HepG2 (cell line): Measurements from ENCODE around the gene KDM3B. TPM values are rescaled to one million over a fixed set of nuclear protein-coding genes. Genes with fewer than 3 reads are reported as not detected.

Experiments used
- ATAC-seq: fragments of 200-7000 bp; cut with Tn5 transposase; 3 replicates; pipeline ENCODE4 v1.9.1; 2020; ENCODE audit warnings: mild to moderate bottlenecking, moderate library complexity
- BruUV-seq: library from RNA; stranded (reverse); fragments of 400-500 nt; replicated peaks from 2 replicates; lab custom pipeline; 2021; lab: Mats Ljungman, UMichigan
- CTCF ChIA-PET: fragments of 300-600 bp; formaldehyde crosslinking; extraction: SDS; loops from one replicate; lab custom pipeline; 2021; ENCODE audit warnings: low total read pairs, inconsistent platforms, low intra/inter-chr PET ratio; lab: Yijun Ruan, JAX
- POLR2A ChIA-PET: fragments of 350-600 bp; sonication (Branson Sonifier 250); formaldehyde crosslinking; loops from one replicate; lab custom pipeline; 2020; ENCODE audit warnings: antibody characterized with exemption, inconsistent platforms; lab: Yijun Ruan, JAX
- DNase-seq: peaks from one replicate; pipeline ENCODE4 v3.0.0-alpha.2; 2015; ENCODE audit warnings: low spot score
- FAIRE-seq: peaks from 3 replicates; lab custom pipeline; 2011; peaks lifted over from hg19 to GRCh38; lab: Jason Lieb, UNC
- H2AFZ ChIP-seq: one replicate; pipeline ENCODE4 v1.6.1; 2011; ENCODE audit warnings: low read length, inconsistent platforms
- H3K27ac ChIP-seq: fragments of 300-600 bp; 3 replicates; pipeline ENCODE4 v1.8.0; 2011; ENCODE audit warnings: mixed run types, mild to moderate bottlenecking, mixed read lengths, low read length, inconsistent platforms; ENCODE audit not compliant: insufficient read depth; ENCODE audit errors: extremely low read length
- H3K27me3 ChIP-seq, 2 experiments: fragments of 200-600 bp in 1 of 2; 2 replicates in 1 of 2; 3 replicates in 1 of 2; pipeline versions ENCODE4 v1.6.0 to v1.8.0; 2011; ENCODE audit warnings: low read length in 2 of 2, mild to moderate bottlenecking in 2 of 2, moderate library complexity in 2 of 2, inconsistent platforms in 1 of 2; ENCODE audit not compliant: insufficient read depth in 2 of 2, control insufficient read depth in 1 of 2
- H3K36me3 ChIP-seq, 2 experiments: fragments of 200-600 bp in 1 of 2; replicated peaks in 1 of 2; 2 replicates in 1 of 2; 3 replicates in 1 of 2; pipeline versions ENCODE4 v1.5.1 to v1.8.0; 2011; ENCODE audit warnings: low read length in 2 of 2, inconsistent platforms in 1 of 2; ENCODE audit not compliant: insufficient read depth in 2 of 2, control insufficient read depth in 1 of 2
- H3K4me1 ChIP-seq: 2 replicates; pipeline ENCODE4 v1.5.1; 2012; ENCODE audit warnings: low read length, inconsistent platforms; ENCODE audit not compliant: insufficient read depth
- H3K4me2 ChIP-seq: 2 replicates; pipeline ENCODE4 v1.6.0; 2011; ENCODE audit warnings: low read depth, low read length, inconsistent platforms
- H3K4me3 ChIP-seq, 3 experiments: fragments of 200-600 bp in 1 of 3; sonication (generic), shearing (Covaris generic) in 1 of 3; replicated peaks in 1 of 3; 2 replicates each; pipeline ENCODE4 v1.5.1; 2011 to 2016; ENCODE audit warnings: low read length in 3 of 3, inconsistent platforms in 2 of 3, low read depth in 2 of 3, mild to moderate bottlenecking in 2 of 3, control low read depth in 1 of 3, mixed read lengths in 1 of 3; ENCODE audit not compliant: insufficient read depth in 1 of 3
- H3K79me2 ChIP-seq: one replicate; pipeline ENCODE4 v1.6.1; 2011; ENCODE audit warnings: low read length, inconsistent platforms; ENCODE audit not compliant: insufficient read depth
- H3K9ac ChIP-seq: 2 replicates; pipeline ENCODE4 v1.6.0; 2011; ENCODE audit warnings: mild to moderate bottlenecking, low read depth, low read length, inconsistent platforms; ENCODE audit not compliant: insufficient read depth
- H3K9me3 ChIP-seq: 2 replicates; pipeline ENCODE4 v1.5.1; 2012; ENCODE audit warnings: mild to moderate bottlenecking, low read length
- H4K20me1 ChIP-seq: 2 replicates; pipeline ENCODE4 v1.6.0; 2011; ENCODE audit warnings: inconsistent platforms, mild to moderate bottlenecking, low read length, moderate library complexity; ENCODE audit not compliant: insufficient read depth
- PAWR ChIP-seq: sonication (generic); formaldehyde crosslinking; IDR thresholded peaks from 2 replicates; pipeline ENCODE4 v1.4.0; 2020; ENCODE audit warnings: missing genetic modification reagents, mild to moderate bottlenecking, borderline replicate concordance
- RARA ChIP-seq: IDR thresholded peaks from 2 replicates; pipeline ENCODE4 v1.6.1; 2016; ENCODE audit warnings: missing genetic modification reagents, missing compliant biosample characterization
- ZFP37 ChIP-seq: sonication (generic); formaldehyde crosslinking; IDR thresholded peaks from 2 replicates; pipeline ENCODE4 v1.4.0; 2020; ENCODE audit warnings: missing genetic modification reagents, borderline replicate concordance
- ZNF143 ChIP-seq: sonication (generic); formaldehyde crosslinking; IDR thresholded peaks from 2 replicates; pipeline ENCODE4 v1.4.0; 2020; ENCODE audit warnings: missing genetic modification reagents
- ZNF3 ChIP-seq: IDR thresholded peaks from 2 replicates; pipeline ENCODE4 v1.7.0; 2017; ENCODE audit warnings: inconsistent platforms
- WGBS: methylation state at CpG from one replicate; pipeline ENCODE4 v1.1.6; 2017; ENCODE audit warnings: low lambda C conversion rate; 5-methylcytosine and 5-hydroxymethylcytosine counted together
- in situ Hi-C: cut with HindIII; loops from 2 replicates; pipeline ENCODE4 v1.10.0; 2017; ENCODE audit warnings: low pct_unique_long_range_greater_than_20kb; ENCODE audit not compliant: extremely low pct_ligation_motif_present
- intact Hi-C: fragments of 100-400 bp; cut with micrococcal nuclease; formaldehyde crosslinking; loops from one replicate; pipeline ENCODE4 v1.10.0; 2022; ENCODE audit not compliant: unreplicated experiment
- polyA plus RNA-seq, 8 experiments: library from polyadenylated mRNA; depleted of rRNA in 3 of 8; stranded (reverse) in 7 of 8; unstranded in 1 of 8; fragments of >200 nt; fragmentation: Illumina TruSeq in 4 of 8; extraction: Trizol in 4 of 8; gene quantifications; 2 replicates each; pipeline versions ENCODE4 v1.2.1 to v1.2.3, GENCODE V29; 2011 to 2016; ENCODE audit warnings: low read depth in 4 of 8, missing spikeins in 1 of 8, mixed read lengths in 1 of 8; ENCODE audit not compliant: insufficient read depth in 1 of 8
- total RNA-seq, 5 experiments: library from RNA; depleted of rRNA; stranded (reverse); fragments of >200 nt; fragmentation: Illumina TruSeq; extraction: Trizol; gene quantifications; 2 replicates each; pipeline ENCODE4 v1.2.3, GENCODE V29; 2016; ENCODE audit warnings: low read depth in 1 of 5
- TF ChIP-seq, protein P1 (sequence below): sonication (generic); formaldehyde crosslinking; IDR thresholded peaks from 2 replicates; pipeline ENCODE4 v1.5.0; 2020; ENCODE audit warnings: mild to moderate bottlenecking, missing genetic modification reagents, moderate library complexity
- TF ChIP-seq, protein P2 (sequence below): sonication (generic); formaldehyde crosslinking; IDR thresholded peaks from 2 replicates; pipeline ENCODE4; 2020; ENCODE audit warnings: missing genetic modification reagents, mild to moderate bottlenecking, borderline replicate concordance
- TF ChIP-seq, protein P3 (sequence below): sonication (generic); formaldehyde crosslinking; IDR thresholded peaks from 2 replicates; pipeline ENCODE4 v1.4.0; 2020; ENCODE audit warnings: missing genetic modification reagents

The KDM3B gene
- total and polyA plus RNA-seq, 2 of the 13 experiments (the other 11 are each of a cell fraction or from before 2014, with no cell fraction given), result 19.7 to 34.3 TPM

DNA sequence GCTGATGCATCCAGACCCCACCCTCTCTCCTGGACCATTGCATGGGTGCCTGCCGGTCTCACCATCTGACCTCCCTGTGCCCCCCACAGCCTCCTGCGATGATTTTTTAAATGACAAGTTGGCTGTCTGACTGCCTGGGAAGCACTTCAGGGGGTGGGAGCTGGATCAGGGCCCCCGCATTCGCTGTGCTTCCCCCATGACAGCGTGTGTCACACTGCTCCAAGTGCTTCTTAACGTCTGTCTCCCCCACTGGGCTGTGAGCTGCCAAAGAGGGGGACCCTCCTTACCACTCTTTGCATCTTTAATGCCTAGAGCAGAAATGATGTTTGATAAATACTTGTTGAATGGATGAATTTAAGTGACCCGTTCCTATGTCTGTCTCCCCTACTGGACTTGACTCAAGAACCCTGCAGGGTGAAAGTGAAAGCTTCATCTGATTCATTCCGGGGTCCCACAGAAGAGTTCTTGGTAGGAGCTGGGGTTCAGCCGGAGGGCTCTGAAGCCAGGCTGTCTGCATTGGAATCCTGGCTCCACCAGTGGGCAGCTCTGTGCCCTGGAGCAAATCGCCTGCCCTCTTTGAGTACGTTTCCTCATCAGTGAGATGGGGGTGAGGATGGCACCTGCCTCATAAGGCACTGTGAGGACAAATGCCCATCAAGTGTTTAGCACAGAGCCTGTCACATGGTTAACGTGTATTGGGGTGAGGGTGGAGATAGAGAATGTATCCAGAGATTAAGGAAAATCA, 105.2 kb downstream of the KDM3B start:
- Histone ChIP-seq H4K20me1 (no peaks in the 10 kb centered on the region), H3K79me2 (no peaks in the 10 kb centered on the region)
- POLR2A ChIA-PET, result interaction anchor here (1.4 kb wide), 1 partner anchor 35 kb away, joined by 3 read pairs; no protein-coding TSS in a partner anchor
- 41% methylated on average over 10 of the region's 12 CpGs for WGBS
- TF ChIP-seq, protein P1, sequence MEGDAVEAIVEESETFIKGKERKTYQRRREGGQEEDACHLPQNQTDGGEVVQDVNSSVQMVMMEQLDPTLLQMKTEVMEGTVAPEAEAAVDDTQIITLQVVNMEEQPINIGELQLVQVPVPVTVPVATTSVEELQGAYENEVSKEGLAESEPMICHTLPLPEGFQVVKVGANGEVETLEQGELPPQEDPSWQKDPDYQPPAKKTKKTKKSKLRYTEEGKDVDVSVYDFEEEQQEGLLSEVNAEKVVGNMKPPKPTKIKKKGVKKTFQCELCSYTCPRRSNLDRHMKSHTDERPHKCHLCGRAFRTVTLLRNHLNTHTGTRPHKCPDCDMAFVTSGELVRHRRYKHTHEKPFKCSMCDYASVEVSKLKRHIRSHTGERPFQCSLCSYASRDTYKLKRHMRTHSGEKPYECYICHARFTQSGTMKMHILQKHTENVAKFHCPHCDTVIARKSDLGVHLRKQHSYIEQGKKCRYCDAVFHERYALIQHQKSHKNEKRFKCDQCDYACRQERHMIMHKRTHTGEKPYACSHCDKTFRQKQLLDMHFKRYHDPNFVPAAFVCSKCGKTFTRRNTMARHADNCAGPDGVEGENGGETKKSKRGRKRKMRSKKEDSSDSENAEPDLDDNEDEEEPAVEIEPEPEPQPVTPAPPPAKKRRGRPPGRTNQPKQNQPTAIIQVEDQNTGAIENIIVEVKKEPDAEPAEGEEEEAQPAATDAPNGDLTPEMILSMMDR, result 0 out of 2 replicates have a peak, but pooled peaks have one; percentile 12
- TF ChIP-seq RARA (CRISPR knock-in tag), result no peak
- TF ChIP-seq, all 625 proteins: peak for 1
- H3K4me2 ChIP-seq, result peak overlapping the region; percentile 43; the same call in 1 of the 2 replicates
- H3K36me3 ChIP-seq, result no peaks in the 10 kb centered on the region
- H3K4me1 ChIP-seq, result peaks cover 55% of the 10 kb centered on the region
- no peak overlapping the region for H3K9ac ChIP-seq
- in situ Hi-C loops, result no loop called here
- intact Hi-C loops, result no loop called here
- H2AFZ ChIP-seq, result no peak overlapping the region
- ATAC-seq, result peak; percentile 14; the same call in 2 of the 3 replicates
- no peaks in the 10 kb centered on the region for H3K9me3 ChIP-seq
- FAIRE-seq, result no peak
- no peak for DNase-seq
- CTCF ChIA-PET, result interaction anchor here (0.6 kb wide), 1 partner anchor 90 kb away, joined by 3 read pairs; no protein-coding TSS in a partner anchor
- no TSS peak for BruUV-seq
- H3K4me3 ChIP-seq, result peak overlapping the region in 1 of 3 experiments; percentile 1; a peak in 1 of 6 replicates
- H3K27me3 ChIP-seq, result peaks cover 9 to 47% of the 10 kb centered on the region in 2 experiments; a peak in 3 of 5 replicates
- H3K27ac ChIP-seq, result no peak overlapping the region

DNA sequence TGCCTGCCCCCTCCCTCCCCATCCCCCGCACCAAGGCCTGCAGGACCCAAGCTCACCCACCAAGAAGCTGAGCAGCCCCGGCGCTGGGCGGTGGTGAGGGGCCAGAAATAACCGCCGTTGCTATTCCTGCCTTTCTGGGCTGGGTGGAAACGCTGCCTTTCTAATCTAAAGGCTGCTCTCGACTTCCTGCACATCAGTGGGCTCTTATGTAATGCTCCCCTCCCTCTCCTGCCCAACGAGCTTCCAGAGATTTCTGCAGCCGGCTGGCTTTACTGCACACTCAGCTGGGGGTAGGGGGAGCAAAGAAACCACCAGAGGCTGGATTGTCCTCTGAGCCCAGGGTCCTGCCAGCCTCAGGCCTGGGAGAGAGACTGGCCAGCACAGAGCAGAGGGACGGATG, 105.9 kb downstream of the KDM3B start:
- Histone ChIP-seq H3K4me2 (peak overlapping the region; percentile 70; the same call in 1 of the 2 replicates), H3K27me3 (peaks cover 9 to 47% of the 10 kb centered on the region in 2 experiments; a peak in 3 of 5 replicates), H3K79me2 (no peaks in the 10 kb centered on the region), H3K27ac (no peak overlapping the region), H2AFZ (no peak overlapping the region), H3K9ac (no peak overlapping the region), H3K4me1 (peaks cover 55% of the 10 kb centered on the region), H3K9me3 (no peaks in the 10 kb centered on the region), H4K20me1 (no peaks in the 10 kb centered on the region), H3K36me3 (no peaks in the 10 kb centered on the region), H3K4me3 (peak overlapping the region in 1 of 3 experiments; percentile 1; a peak in 1 of 6 replicates)
- in situ Hi-C loops, result no loop called here
- peak; percentile 11 for ATAC-seq
- DNase-seq, result no peak
- no TSS peak for BruUV-seq
- intact Hi-C loops, result no loop called here
- WGBS, result 44% methylated on average over 5 of the region's 11 CpGs
- CTCF ChIA-PET, result no interaction called here
- POLR2A ChIA-PET, result interaction anchor here (1.4 kb wide), 1 partner anchor 35 kb away, joined by 3 read pairs; no protein-coding TSS in a partner anchor
- no peak for FAIRE-seq
- no peak for TF ChIP-seq ZNF143
- TF ChIP-seq, protein P2, sequence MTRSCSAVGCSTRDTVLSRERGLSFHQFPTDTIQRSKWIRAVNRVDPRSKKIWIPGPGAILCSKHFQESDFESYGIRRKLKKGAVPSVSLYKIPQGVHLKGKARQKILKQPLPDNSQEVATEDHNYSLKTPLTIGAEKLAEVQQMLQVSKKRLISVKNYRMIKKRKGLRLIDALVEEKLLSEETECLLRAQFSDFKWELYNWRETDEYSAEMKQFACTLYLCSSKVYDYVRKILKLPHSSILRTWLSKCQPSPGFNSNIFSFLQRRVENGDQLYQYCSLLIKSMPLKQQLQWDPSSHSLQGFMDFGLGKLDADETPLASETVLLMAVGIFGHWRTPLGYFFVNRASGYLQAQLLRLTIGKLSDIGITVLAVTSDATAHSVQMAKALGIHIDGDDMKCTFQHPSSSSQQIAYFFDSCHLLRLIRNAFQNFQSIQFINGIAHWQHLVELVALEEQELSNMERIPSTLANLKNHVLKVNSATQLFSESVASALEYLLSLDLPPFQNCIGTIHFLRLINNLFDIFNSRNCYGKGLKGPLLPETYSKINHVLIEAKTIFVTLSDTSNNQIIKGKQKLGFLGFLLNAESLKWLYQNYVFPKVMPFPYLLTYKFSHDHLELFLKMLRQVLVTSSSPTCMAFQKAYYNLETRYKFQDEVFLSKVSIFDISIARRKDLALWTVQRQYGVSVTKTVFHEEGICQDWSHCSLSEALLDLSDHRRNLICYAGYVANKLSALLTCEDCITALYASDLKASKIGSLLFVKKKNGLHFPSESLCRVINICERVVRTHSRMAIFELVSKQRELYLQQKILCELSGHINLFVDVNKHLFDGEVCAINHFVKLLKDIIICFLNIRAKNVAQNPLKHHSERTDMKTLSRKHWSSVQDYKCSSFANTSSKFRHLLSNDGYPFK (CRISPR knock-in tag), result no peak
- no peak for TF ChIP-seq ZFP37 (CRISPR knock-in tag)
- no peak for TF ChIP-seq ZNF3
- no peak for TF ChIP-seq PAWR (CRISPR knock-in tag)
- TF ChIP-seq, protein P3, sequence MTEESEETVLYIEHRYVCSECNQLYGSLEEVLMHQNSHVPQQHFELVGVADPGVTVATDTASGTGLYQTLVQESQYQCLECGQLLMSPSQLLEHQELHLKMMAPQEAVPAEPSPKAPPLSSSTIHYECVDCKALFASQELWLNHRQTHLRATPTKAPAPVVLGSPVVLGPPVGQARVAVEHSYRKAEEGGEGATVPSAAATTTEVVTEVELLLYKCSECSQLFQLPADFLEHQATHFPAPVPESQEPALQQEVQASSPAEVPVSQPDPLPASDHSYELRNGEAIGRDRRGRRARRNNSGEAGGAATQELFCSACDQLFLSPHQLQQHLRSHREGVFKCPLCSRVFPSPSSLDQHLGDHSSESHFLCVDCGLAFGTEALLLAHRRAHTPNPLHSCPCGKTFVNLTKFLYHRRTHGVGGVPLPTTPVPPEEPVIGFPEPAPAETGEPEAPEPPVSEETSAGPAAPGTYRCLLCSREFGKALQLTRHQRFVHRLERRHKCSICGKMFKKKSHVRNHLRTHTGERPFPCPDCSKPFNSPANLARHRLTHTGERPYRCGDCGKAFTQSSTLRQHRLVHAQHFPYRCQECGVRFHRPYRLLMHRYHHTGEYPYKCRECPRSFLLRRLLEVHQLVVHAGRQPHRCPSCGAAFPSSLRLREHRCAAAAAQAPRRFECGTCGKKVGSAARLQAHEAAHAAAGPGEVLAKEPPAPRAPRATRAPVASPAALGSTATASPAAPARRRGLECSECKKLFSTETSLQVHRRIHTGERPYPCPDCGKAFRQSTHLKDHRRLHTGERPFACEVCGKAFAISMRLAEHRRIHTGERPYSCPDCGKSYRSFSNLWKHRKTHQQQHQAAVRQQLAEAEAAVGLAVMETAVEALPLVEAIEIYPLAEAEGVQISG (CRISPR knock-in tag), result no peak
